ENCODE data around the gene CFP.

The CFP gene

DNA sequence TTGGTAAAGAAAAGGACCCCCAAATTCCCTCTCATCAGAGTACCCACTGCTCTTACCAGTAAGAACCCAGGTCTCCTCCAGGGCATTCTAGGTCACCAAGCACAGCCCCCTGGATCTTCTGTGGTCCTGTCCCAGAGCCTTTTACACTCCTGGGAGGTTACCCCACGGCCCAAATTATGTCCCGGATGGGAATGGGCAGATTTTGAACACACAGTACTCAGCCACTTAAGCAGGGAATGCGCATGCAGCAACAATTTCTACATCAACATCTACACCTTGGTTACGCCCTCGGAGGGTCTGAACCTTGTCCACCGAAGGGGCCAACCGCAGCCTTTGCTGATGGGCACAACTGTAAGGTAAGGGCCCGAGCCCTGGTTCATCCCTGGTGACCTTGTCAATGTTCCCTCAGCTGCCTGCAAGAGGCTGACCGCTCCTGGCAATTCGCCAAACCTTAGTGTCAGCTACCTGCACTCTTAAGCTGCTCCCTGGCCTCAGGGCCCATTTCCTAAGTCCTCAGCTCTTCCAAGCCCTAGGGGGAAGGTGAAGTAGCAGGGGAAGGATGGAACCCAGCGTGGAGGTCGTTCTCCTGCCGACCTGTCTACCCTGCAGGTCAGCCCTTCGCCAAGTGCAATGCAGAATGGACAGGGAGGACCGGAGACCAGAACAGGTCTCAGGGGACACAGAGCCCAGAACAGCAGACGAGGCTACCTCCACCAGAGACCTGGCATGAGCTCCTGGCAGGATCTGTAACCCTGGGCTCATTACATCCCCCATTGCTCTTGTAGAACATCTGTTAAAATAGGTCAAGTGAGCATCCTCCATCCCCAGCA, 41.6 kb downstream of the CFP start:
- H3K9ac ChIP-seq (ENCODE audit: low read depth, low read length), result no peak overlapping the region
- no peak for TF ChIP-seq EZH2 (IDR thresholded peaks at IDR 0.05; ENCODE audit: borderline replicate concordance, low read depth, low read length, severe bottlenecking)
- TF ChIP-seq, protein P1, sequence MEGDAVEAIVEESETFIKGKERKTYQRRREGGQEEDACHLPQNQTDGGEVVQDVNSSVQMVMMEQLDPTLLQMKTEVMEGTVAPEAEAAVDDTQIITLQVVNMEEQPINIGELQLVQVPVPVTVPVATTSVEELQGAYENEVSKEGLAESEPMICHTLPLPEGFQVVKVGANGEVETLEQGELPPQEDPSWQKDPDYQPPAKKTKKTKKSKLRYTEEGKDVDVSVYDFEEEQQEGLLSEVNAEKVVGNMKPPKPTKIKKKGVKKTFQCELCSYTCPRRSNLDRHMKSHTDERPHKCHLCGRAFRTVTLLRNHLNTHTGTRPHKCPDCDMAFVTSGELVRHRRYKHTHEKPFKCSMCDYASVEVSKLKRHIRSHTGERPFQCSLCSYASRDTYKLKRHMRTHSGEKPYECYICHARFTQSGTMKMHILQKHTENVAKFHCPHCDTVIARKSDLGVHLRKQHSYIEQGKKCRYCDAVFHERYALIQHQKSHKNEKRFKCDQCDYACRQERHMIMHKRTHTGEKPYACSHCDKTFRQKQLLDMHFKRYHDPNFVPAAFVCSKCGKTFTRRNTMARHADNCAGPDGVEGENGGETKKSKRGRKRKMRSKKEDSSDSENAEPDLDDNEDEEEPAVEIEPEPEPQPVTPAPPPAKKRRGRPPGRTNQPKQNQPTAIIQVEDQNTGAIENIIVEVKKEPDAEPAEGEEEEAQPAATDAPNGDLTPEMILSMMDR (IDR thresholded peaks at IDR 0.05; ENCODE audit: borderline replicate concordance, extremely low read depth, low read length, poor library complexity, severe bottlenecking), result no peak

DNA sequence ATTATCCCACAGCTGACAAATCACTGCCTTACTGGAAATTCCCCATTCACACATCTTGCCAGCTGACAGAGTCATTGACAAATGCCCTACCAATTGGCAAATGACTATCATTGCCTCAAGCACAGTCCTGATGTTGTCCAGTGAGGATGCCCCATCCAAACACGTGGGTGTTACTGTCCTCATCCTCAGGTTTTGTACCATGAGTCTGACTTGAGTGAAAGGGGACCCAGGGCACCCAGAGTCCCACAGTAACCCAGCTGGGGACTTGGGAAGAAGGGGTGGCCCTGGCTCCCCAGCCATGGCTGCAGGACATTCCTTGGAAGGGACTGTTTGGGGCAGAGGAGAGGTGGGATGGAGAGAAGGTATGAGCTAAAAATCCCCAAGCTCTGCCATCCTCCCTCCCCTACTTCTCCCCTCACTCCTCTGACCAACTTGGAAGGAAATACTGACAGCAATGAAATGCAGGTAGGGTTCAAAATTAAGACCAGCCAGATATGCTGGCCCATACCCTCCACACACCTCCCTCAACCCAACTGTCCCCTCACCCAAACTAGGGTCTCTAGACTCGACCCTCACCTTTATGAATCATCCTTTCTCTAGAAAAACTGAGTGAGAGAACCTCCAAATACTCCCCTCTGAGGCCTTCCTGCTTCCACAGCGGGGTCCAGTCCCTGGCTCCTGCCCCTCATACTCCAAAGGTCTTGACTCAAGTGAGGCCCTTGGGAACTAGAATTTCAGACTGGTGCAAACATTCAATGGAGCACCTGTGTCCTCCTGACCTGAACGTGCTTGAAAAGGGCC, 42.4 kb downstream of the CFP start:
- H3K79me2 ChIP-seq (ENCODE audit: insufficient read depth, low read length), result no peaks in the 10 kb centered on the region
- H4K20me1 ChIP-seq (ENCODE audit: insufficient read depth, low read length), result no peaks in the 10 kb centered on the region
- H3K4me3 ChIP-seq (ENCODE audit: low read depth in 1 of 2, low read length in 2 of 2), result no peak overlapping the region
- H2AFZ ChIP-seq (ENCODE audit: low read depth, low read length), result no peak overlapping the region
- no peak overlapping the region for H3K27ac ChIP-seq (ENCODE audit: low read length)
- DNase-seq (no peak), ATAC-seq (ENCODE audit: insufficient read depth, low read depth) (no peak)
- peaks cover 15% of the 10 kb centered on the region for H3K4me1 ChIP-seq (ENCODE audit: insufficient read depth, low read length)
- H3K9me3 ChIP-seq (ENCODE audit: insufficient read depth, low read length, severe bottlenecking), result no peaks in the 10 kb centered on the region
- no peak overlapping the region for H3K9ac ChIP-seq (ENCODE audit: low read depth, low read length)
- H3K27me3 ChIP-seq (ENCODE audit: insufficient read depth, low read length, poor library complexity), result no peaks in the 10 kb centered on the region
- H3K36me3 ChIP-seq (ENCODE audit: insufficient read depth, low read length), result no peaks in the 10 kb centered on the region
- H3K4me2 ChIP-seq (ENCODE audit: insufficient read depth, low read length), result no peak overlapping the region
- no peak for TF ChIP-seq EZH2 (IDR thresholded peaks at IDR 0.05; ENCODE audit: borderline replicate concordance, low read depth, low read length, severe bottlenecking)
- TF ChIP-seq, protein P1 (IDR thresholded peaks at IDR 0.05; ENCODE audit: borderline replicate concordance, extremely low read depth, low read length, poor library complexity, severe bottlenecking), result no peak

More for the DNA sequence above, 41.6 kb downstream of the CFP start:
- no peaks in the 10 kb centered on the region for H3K9me3 ChIP-seq (ENCODE audit: insufficient read depth, low read length, severe bottlenecking)
- peaks cover 7% of the 10 kb centered on the region for H3K4me1 ChIP-seq (ENCODE audit: insufficient read depth, low read length)
- no peak overlapping the region for H3K27ac ChIP-seq (ENCODE audit: low read length)
- no peak overlapping the region for H3K4me3 ChIP-seq (ENCODE audit: low read depth in 1 of 2, low read length in 2 of 2)
- H3K4me2 ChIP-seq (ENCODE audit: insufficient read depth, low read length), result no peak overlapping the region
- no peaks in the 10 kb centered on the region for H3K79me2 ChIP-seq (ENCODE audit: insufficient read depth, low read length)
- no peaks in the 10 kb centered on the region for H3K36me3 ChIP-seq (ENCODE audit: insufficient read depth, low read length)
- no peaks in the 10 kb centered on the region for H3K27me3 ChIP-seq (ENCODE audit: insufficient read depth, low read length, poor library complexity)
- H2AFZ ChIP-seq (ENCODE audit: low read depth, low read length), result no peak overlapping the region
- no peaks in the 10 kb centered on the region for H4K20me1 ChIP-seq (ENCODE audit: insufficient read depth, low read length)
- ATAC-seq (ENCODE audit: insufficient read depth, low read depth) (no peak), DNase-seq (no peak)

DNA sequence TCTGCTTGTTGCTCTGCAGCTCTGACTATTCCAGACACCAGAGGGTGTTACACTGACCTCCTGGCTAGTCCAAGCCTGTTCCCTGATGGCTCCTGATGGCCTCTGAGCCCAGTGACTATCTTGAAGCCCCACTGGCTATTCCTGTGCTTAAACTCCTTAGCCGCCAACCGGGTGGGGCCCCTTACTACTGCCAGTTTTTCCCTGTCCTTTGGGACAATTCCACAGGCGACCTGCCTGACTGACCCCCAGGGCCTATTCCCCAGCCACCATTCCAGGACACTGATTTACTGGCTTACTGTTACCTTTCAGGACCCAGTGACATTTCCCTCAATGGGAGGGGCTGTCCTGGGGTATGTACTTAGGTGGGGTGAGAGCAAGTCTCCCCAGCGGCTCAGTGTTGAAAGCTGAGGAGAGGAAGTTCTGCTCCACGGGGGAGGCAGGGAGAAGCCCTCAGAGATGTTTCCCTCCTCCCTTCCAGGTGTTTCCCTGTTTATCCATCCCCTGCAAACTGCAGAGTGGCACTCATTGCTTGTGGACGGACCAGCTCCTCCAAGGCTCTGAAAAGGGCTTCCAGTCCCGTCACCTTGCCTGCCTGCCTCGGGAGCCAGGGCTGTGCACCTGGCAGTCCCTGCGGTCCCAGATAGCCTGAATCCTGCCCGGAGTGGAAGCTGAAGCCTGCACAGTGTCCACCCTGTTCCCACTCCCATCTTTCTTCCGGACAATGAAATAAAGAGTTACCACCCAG, 43.5 kb downstream of the CFP start:
- DNase-seq (no peak), ATAC-seq (ENCODE audit: insufficient read depth, low read depth) (no peak)
- Histone ChIP-seq H3K9ac (ENCODE audit: low read depth, low read length) (no peak overlapping the region), H3K4me2 (ENCODE audit: insufficient read depth, low read length) (no peak overlapping the region), H3K9me3 (ENCODE audit: insufficient read depth, low read length, severe bottlenecking) (no peaks in the 10 kb centered on the region), H3K79me2 (ENCODE audit: insufficient read depth, low read length) (no peaks in the 10 kb centered on the region), H3K27me3 (ENCODE audit: insufficient read depth, low read length, poor library complexity) (no peaks in the 10 kb centered on the region), H4K20me1 (ENCODE audit: insufficient read depth, low read length) (no peaks in the 10 kb centered on the region), H3K4me1 (ENCODE audit: insufficient read depth, low read length) (peaks cover 25% of the 10 kb centered on the region), H2AFZ (ENCODE audit: low read depth, low read length) (no peak overlapping the region), H3K4me3 (ENCODE audit: low read depth in 1 of 2, low read length in 2 of 2) (no peak overlapping the region), H3K27ac (ENCODE audit: low read length) (no peak overlapping the region), H3K36me3 (ENCODE audit: insufficient read depth, low read length) (no peaks in the 10 kb centered on the region)
- TF ChIP-seq, protein P1 (IDR thresholded peaks at IDR 0.05; ENCODE audit: borderline replicate concordance, extremely low read depth, low read length, poor library complexity, severe bottlenecking), result no peak
- no peak for TF ChIP-seq EZH2 (IDR thresholded peaks at IDR 0.05; ENCODE audit: borderline replicate concordance, low read depth, low read length, severe bottlenecking)
